NCI-H345 treated with DMSO at 0.1 percent for 48 hours (cell line): Measurements from ENCODE around the gene EPN2.
A peak's percentile ranks its signal among the peaks of the same experiment; 100 is the strongest.

Experiments used
- DNase-seq: peaks from one replicate; lab custom pipeline; 2025; ENCODE audit not compliant: unreplicated experiment; lab: John Stamatoyannopoulos, UW

Gene EPN2

DNA sequence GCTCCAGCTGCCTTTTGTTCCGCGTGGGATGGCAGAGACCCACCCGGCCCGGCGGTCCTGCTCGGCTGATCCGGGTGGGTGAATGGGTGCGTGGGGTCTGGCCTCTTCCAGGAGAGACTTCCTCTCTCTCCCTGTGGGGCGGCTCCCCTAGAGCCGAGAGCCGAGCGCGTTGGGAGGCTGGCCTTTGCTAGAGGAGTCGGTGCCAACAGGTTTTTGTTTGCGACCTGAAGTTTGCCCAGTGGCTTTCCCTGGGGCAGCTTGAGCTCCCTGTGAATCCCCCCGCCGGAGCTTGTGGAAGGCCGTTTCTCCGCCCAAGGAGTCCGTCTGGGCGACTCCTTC lies 970 bp downstream of the EPN2 start:
- no peak for DNase-seq

DNA sequence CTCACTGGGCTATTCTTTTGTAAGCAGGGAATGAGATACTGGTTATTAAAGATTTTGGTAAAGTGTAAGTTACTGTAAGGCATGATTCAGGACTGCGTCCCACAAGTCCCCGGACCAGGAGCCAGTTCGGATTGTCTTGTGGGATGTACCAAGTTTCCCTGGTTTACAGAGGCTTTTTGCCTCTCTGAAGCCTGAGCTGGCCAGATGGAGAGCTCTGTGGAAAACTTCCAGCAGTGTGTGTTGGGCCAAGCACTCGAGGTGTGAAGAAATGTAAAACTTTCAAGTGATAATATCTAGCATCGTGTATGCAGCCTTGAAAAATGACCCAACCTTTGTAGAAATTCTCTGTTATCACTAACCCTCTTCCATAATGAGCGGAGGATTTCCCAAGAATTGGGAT lies 2.4 kb downstream of the EPN2 start:
- DNase-seq = no peak

DNA sequence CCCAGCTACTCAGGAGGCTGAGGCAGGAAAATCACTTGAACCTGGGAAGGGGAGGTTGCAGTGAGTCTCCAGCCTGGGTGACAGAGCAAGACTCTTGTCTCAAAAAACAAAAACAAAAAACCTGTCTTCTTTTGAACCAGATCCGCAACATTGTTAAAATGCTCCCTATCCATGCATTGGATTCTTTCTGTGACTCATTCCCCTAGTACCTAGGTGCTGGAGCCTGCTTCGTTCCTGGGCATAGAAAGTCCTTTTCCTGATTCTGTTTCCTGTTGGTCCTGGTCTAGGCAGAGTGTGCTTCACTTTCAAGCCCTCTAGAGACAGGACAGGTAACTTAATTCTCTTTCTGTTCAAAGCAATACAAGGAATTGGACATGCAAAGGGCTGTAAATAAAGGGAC lies 5.2 kb downstream of the EPN2 start:
- no peak for DNase-seq

DNA sequence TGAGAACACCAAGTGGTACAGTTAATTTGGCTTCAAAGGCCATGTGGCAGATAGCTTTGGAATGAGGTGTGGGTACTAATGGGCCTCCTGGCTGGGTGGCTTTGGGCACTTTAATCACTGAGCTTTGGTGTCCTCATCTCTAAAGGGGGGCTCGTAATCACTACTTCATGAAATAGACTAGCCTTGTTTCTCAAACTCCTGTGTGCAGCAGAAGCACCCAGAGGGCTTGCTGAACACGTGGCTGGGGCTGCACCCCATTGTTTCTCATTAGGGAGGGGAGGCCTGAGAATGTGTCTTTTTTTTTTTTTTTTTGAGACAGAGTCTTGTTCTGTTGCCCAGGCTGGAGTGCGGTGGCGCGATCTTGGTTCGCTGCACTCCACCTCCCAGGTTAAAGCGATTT lies 5.8 kb downstream of the EPN2 start:
- no peak for DNase-seq

DNA sequence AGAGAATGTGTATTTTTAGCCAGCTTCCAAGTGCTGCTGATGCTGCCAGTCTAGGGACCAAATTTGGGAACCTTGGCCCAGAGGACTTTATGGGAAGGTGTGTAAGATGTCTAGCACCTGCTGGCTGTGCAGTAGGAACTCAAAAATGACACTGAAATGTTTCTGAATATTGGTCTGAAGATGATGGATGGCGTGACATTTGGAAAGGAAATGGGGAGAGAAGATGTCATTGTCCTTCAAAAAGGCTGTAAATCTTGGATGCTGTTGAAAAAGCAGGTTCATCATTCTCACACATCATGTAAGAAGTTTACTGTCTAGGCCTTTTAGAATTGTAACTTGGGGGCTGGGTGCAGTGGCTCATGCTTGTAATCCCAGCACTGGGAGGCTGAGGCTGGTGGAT lies 6.7 kb downstream of the EPN2 start:
- DNase-seq = no peak

DNA sequence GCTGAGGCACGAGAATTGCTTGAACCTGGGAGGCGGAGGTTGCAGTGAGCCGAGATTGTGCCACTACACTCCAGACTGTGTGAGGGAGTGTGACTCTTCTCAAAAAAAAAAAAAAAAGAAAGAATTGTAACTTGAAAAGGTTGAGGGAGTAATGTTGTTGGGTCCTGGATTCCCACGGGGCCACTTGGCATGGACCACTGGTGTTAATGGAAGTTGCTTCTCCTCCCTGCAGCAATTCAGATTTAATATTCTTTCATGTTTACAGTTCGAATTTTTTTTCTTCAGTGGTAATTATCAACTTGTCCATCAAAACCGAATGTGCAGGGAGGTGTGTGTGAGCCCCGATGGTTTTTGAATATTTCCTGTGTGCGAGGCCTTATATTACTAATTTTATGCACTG lies 7.2 kb downstream of the EPN2 start:
- no peak for DNase-seq

DNA sequence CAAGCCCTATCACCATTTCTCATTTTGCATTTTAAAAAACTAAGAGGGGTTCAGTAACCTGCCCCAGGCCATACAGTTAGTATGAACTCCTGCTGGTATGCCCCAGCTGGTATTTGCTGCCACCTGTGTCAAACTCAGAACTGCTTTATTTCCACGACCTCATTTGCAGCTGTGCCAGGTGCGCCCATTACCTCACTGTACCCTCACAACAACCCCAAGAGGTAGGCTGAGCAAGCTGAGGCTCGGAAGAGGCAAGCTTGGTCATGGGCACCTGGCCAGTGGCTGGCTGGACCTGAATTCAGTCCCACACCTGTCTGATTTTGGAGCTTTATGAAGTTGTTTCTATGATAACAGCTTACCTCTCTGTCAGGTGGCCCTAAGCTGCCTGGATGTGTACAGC lies 7.6 kb downstream of the EPN2 start:
- DNase-seq = peak; percentile 35

DNA sequence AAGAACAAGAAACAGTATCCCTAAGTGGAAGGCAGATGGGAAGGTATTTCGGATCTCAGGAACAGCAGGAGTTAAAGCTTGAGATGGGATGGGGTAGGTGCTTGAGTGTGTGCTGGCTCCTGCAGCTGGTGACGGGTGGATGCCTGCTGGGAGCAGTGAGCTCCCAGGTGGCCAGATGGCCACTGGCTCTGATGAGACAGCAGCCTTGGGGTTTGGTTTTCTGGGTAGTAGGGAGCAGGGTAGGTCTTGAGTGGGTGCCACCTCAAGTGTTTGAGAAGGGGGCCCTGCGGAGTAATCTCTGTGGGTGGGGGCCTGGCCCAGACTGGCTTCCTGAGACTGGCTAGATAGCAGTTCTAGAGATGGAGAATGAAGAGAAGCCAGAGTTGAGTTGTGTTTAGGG lies 10.3 kb downstream of the EPN2 start:
- no peak for DNase-seq

DNA sequence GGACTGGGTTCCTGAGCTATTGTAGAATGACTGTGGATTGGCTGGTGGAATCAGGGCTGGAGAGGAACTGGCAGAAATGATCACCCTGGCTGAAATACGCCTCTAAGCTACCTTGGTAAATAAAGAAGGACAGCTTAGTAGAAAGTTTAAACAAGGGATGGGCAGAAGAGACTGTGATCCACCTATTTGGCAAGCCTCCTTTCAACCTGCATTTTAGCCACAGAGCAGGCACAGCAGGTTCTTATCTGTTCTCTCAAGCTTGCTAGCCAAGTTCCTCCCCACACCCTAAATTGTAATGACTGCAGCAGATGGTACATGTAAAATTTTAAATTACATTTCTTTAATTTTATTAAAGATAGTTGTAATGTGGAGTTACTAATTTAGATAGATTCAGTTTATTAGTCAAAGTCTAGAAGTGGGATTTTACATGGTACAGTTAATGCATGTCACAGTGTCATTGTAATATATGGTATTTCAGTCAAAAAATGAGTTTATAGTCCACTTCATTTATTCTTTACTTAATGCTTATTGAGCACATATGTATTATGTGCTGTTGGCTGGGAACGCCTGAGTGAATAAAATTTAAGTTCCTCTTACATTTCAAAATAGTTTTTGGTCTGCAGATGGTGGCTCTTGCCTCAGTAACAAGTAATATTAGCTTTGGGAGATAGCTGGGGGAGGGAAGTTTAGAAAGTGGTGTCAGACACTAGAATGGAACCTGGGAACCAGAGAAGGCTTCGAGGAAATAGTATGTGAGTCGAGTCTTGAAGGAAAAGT lies 11.2 kb downstream of the EPN2 start:
- DNase-seq = no peak

DNA sequence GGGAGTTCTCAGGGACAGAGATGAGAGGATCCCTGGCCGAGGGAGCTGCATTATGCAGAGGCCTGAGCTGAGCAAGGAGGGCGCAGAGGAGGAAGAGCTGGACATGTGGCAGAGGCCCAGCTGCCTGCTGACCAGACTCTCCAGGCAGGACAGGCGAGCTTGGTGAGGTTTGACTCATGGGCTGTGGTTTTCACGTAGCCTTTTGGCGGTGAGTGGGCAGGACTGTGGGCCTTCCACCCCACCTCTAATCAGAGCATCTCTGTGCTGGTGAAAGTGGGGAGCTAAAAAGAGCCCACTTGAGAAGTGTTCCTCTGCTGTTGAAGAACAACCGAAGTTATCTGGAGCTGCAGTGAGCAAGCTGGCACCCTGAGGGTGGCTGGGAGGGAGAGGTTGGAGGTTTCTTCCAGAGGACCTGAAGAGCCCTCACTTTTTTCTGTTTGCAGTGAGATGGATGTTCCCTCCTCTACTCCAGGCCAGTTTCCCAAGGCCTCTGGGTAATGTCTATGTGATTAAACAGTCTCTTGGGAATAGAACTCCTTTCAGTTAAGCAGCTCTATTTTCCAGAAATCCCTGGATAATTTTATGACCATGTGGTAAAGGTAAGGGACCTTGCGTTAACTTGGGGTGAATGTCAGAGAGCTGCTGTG lies 11.9 kb downstream of the EPN2 start:
- DNase-seq = no peak

DNA sequence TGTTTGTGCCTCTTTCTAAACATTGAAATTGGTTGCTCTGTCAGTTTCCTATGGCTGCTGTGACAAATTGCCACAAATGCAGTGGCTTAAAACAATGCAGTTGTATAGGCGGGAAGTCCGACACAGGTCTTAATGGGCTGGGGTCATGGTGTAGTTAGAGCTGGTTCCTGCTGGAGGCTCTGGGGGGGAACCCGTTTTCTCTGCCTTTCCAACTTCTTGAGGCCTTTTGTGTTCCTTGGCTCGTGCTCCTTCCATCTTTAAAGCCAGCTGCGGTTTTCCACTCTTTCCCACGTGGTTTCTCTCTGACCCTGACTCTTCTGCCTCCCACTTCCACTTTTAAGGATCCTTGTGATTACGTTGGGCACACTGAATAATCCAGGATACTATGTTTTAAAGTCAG lies 12.5 kb downstream of the EPN2 start:
- DNase-seq = no peak

DNA sequence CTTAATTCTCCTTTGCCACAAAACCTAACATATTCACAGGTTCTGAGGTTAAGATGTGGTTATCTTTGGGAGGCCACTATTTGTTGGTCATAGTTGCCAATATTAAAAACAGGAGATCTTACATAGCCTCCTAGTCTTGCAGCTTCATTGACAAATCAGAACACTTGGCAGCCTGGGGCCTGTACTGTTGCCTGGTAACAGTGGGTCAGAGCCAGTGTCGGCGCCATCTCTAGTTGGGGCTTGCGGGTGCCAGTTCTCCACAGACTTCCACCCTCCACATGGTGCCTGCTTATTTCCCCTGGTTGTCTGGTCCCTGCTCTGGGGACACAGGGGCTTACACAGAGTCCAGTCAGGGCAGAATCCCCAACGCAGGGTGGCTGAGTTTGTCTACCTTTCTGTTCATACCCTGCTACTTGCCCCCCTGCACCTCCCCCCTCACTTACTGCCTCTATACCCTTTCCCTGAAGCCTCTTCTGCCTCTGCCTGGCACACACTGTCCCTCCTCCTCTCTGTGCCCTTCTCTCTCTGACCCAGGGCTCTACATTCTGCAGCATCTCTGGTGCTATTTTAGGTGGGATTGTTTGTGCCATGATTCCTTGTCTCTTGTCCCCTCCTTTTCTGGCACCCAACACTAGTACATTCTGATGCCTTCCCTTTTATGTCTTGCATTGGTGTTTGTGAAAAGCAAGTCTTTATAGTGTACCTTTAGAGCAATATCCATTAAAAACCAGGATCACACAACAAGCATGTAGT lies 13.4 kb downstream of the EPN2 start:
- no peak for DNase-seq

DNA sequence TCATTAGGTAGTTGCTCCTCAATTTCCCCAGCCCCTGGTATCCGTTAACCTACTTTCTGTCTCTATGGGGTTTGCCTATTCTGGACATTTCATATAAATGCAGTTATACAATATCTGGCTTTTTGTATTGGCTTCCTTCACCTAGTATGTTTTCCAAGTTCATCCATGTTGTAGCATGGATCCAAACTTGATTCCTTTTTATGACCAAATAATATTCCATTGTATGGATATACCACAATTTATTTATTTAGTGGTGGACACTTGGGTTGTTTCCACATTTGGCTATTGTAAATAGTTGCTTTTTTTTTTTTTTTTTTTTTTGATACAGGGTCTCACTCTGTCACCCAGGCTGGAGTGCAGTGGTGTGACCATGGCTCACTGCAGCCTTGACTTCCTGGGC lies 15.9 kb downstream of the EPN2 start:
- DNase-seq = no peak

DNA sequence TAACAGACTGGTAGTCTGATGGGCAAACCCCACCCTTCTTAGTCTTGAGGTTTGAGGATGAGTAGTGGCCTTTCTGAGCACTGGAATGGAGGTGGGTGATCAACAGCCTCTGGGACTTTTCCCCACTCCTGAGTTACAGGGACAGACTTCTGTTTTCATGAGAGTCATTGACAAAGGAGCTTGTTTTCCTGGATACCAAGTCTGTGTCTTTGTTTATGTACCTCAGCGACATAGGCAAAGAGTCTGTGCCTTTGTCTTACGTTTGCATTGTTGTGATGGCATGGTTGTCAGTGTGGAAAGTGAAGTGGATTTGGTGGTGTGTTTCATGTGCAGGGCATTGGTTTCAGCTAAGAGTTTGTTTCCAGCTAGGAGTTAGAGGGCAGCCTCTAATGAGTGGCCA lies 17.5 kb downstream of the EPN2 start:
- DNase-seq = no peak

DNA sequence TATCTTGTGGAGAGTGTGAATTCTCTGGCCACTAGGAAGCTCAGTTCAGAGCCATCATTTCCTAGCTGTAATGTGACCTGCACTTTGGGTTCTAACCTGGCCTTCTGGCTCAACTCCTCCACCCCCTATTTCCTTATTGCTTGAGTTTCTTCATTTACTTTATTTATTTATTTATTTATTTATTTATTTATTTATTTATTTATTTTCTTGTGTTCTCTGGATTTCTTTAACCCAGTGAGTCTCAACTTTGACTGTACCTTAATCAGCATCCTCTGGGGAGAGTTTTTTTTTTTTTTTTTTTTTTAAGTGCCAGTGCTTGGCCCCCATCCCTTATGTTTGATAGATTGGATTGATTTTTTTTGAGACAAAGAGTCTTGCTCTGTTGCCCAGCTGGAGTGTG lies 18.1 kb downstream of the EPN2 start:
- DNase-seq = no peak

DNA sequence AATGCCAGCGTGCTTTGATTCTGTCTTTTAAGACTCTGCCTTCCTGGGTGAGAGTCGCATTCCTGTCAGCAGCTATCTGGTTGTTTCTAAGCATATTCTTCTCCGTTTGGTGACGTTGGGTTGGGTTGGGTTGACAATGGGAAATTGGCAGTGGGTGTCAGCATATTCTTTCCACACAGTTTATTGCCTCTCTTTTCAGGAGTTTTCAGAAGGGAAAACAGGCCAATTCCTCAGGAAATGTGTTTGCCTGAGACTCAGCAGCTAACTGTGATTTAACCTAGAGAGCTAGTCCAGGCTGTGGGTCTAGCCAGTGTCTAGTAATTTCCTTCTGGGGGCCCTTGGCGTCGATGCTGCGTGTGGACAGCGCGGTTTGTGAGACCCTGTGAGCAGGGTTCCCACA lies 21.2 kb downstream of the EPN2 start:
- no peak for DNase-seq

DNA sequence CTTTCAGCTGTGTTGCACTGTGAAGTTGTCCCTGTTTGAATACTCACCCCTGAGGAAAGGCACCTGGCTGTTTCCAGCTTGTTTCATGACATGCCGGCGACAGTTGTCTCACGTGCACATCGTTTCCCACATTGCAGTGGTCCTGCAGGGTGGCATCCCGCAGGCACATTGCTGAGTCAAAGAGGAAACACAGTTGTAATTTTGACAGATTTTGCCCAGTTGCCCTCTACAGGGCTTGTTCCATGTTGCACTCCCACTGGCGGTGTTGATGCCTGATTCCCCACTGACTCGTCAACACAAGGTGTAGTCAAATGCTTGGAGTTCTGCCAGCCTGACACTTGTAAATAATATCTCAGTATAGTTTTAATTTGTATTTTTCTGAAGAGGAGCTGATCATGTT lies 23.8 kb downstream of the EPN2 start:
- DNase-seq = peak; percentile 50

DNA sequence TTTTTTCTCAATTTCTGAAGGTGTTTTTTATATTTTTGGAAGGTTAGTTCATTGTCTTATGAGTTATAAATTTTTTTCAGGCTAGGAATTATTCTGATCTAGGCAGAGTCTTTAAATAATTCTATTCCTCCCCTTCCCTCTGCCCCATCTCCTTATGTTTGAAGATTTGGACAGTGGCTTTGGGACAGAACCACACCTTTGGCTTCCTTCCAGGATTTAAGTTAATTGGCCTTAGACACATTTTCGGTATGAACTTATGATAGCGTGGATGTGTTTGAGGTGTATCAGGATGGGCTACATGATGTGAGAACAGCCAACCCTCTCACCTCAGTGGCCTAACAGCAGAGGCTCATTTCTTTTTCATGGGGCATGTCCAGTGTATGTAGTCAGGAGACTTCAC lies 24.3 kb downstream of the EPN2 start:
- DNase-seq = no peak

DNA sequence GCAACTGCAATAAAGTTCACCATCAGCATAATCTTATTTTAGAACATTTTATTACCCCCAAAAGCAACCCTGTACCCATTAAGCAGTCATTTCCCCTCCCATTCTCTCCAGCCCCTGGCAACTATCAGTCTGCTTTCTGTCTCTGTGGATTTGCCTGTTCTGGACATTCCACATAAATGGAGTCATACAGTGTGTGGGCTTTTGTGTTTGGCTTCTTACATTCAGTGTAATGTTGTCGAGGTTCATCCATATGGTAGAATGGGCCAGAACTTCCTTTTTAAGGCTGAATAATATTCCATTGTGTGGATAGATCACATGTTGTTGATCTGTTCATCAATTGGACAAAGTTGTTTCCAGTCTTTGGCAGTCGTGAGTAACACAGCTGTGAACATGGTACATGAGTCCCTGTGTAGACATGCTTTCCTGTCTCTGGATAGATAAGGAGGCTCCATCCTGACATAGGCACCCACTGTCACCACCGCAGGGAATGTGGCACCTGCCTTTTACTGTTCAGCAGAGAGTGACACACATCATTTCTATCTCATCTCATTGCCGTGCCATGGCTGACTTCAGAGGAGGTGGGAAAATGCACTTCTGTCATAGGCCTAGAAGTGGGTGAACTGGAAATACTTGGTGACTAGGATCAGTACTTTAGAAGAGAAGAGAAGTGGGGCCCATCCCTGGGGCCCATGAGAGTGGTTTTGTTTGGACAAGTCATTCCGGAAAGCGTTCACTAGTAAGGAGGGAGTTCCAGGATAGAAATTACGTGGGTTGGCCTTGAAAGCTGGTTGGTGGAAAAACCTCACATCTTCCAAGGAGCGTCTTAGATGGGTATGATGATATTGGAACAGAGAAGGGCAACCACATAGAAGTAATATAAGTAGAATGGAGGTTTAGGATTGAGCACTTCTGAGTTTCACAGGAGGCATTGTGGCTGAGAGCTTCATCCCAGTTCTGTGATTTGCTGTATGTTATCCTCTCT lies 25.8 kb downstream of the EPN2 start:
- no peak for DNase-seq

DNA sequence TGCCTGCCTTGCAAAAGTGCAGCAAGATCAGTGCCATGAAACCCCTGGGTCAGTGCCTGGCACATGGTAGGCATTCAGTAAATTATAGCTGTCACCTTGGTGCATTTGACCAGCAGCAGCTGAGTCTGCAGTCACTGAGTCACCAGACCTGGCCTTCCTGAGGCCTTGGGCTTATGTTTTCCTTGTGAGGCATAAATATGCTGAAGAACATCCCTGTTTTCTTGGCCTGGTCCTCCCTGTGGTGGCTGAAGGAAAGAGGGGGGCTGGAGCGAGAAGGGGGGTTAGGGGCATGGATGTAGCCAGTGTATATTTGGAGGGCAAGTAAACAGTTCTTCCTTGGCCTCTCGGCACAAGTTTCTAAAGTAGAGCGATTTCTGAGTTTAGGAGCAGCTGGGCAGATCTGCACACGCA lies 26.5 kb downstream of the EPN2 start:
- DNase-seq = no peak

DNA sequence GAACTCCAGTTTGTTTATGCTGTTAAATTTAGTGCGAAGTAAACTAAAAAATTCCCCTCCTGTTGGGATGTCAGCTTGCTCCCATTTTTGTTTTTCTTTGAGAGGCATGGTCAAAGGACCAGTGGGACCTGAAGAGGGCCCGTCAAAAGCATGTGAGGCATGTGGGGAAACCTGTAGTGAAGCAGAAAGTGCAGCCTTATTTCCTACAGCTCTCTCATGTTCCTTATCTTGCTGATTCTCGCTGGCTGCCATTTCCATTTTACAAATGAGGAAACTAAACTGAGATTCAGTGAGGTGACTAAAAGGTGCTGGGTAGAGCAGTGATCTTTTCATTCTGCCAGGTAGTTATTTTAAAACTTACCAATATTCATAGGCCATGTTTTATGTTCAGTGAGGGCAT lies 27.1 kb downstream of the EPN2 start:
- no peak for DNase-seq
